Neural progenitor cell (in vitro differentiated cells): ENCODE measurements around the gene GDF15.

Experiments
- EZH2 ChIP-seq: fragments of 200-600 bp; sonication (generic); IDR thresholded peaks from 2 replicates; pipeline ENCODE4 v1.6.1; 2017; ENCODE audit warnings: antibody characterized with exemption, mild to moderate bottlenecking, moderate library complexity
- EZH2phosphoT487 ChIP-seq: fragments of 200-600 bp; sonication (generic); IDR thresholded peaks from 2 replicates; pipeline ENCODE4 v1.6.1; 2017; ENCODE audit warnings: antibody characterized with exemption
- TF ChIP-seq, protein P1 (sequence below): fragments of 200-600 bp; sonication (generic); IDR thresholded peaks from 2 replicates; pipeline ENCODE4 v1.5.1; 2017; ENCODE audit warnings: antibody characterized with exemption, mild to moderate bottlenecking

DNA sequence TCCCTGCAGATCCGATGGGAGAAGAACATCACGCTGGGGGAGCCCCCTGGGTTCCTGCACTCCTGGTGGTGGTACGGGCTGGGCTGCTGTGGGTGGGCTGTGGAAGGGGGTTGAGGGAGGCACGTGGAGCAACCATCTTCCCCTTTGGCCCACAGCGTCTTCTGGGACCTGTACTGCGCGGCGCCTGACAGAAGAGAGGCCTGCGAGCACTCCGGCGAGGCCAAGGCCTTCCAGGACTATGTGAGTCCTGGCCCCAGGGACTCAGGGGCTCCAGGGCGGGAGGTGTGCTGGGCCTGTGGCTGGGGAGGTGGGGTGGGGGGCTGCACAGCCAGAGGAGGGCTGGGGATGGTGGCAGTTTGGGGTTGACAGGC lies 41.8 kb downstream of the GDF15 start:
- TF ChIP-seq, protein P1, sequence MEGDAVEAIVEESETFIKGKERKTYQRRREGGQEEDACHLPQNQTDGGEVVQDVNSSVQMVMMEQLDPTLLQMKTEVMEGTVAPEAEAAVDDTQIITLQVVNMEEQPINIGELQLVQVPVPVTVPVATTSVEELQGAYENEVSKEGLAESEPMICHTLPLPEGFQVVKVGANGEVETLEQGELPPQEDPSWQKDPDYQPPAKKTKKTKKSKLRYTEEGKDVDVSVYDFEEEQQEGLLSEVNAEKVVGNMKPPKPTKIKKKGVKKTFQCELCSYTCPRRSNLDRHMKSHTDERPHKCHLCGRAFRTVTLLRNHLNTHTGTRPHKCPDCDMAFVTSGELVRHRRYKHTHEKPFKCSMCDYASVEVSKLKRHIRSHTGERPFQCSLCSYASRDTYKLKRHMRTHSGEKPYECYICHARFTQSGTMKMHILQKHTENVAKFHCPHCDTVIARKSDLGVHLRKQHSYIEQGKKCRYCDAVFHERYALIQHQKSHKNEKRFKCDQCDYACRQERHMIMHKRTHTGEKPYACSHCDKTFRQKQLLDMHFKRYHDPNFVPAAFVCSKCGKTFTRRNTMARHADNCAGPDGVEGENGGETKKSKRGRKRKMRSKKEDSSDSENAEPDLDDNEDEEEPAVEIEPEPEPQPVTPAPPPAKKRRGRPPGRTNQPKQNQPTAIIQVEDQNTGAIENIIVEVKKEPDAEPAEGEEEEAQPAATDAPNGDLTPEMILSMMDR: no peak
- TF ChIP-seq EZH2phosphoT487 (no peak), EZH2 (no peak)
